Mesendoderm (in vitro differentiated cells): ENCODE results near the gene PBX4.

ENCODE experiments used
- DNase-seq: peaks from one replicate; pipeline ENCODE4 v3.0.0; 2013
- H2AK5ac ChIP-seq: 2 replicates; pipeline ENCODE4 v1.6.1; 2013; ENCODE audit warnings: low read length, inconsistent platforms
- H2BK120ac ChIP-seq: 2 replicates; pipeline ENCODE4 v1.6.1; 2013; ENCODE audit warnings: low read depth, mild to moderate bottlenecking, low read length, moderate library complexity, mixed read lengths
- H2BK15ac ChIP-seq: replicated peaks from 2 replicates; pipeline ENCODE4 v1.6.1; 2013; ENCODE audit warnings: low read depth, mild to moderate bottlenecking, moderate library complexity
- H2BK5ac ChIP-seq: 2 replicates; pipeline ENCODE4 v1.6.1; 2013; ENCODE audit warnings: low read length, inconsistent platforms
- H3K18ac ChIP-seq: 2 replicates; pipeline ENCODE4 v1.6.1; 2013; ENCODE audit warnings: mild to moderate bottlenecking, low read length, mixed read lengths
- H3K23ac ChIP-seq: one replicate; pipeline ENCODE4 v1.6.1; 2013; ENCODE audit warnings: low read length
- H3K27ac ChIP-seq: 2 replicates; pipeline ENCODE4 v1.5.1; 2013; ENCODE audit warnings: low read depth, mild to moderate bottlenecking, inconsistent platforms, low read length, moderate library complexity
- H3K27me3 ChIP-seq: 2 replicates; pipeline ENCODE4 v1.6.1; 2013; ENCODE audit warnings: low read length, control low read depth, mild to moderate bottlenecking, inconsistent platforms; ENCODE audit not compliant: insufficient read depth, poor library complexity
- H3K36me3 ChIP-seq: 2 replicates; pipeline ENCODE4 v1.6.1; 2013; ENCODE audit warnings: low read length, inconsistent platforms; ENCODE audit not compliant: control insufficient read depth, insufficient read depth
- H3K4ac ChIP-seq: one replicate; pipeline ENCODE4 v1.6.1; 2013; ENCODE audit warnings: low read depth, mild to moderate bottlenecking, low read length, moderate library complexity
- H3K4me1 ChIP-seq: 2 replicates; pipeline ENCODE4 v1.6.1; 2013; ENCODE audit warnings: low read depth, low read length, inconsistent platforms; ENCODE audit not compliant: control insufficient read depth
- H3K4me2 ChIP-seq: 2 replicates; pipeline ENCODE4 v1.6.1; 2013; ENCODE audit warnings: low read length
- H3K4me3 ChIP-seq: 2 replicates; pipeline ENCODE4 v1.5.1; 2013; ENCODE audit warnings: mild to moderate bottlenecking, low read length
- H3K56ac ChIP-seq: one replicate; pipeline ENCODE4 v1.6.1; 2013; ENCODE audit warnings: low read length
- H3K79me1 ChIP-seq: 2 replicates; pipeline ENCODE4 v1.6.1; 2013; ENCODE audit warnings: low read length, inconsistent platforms
- H3K79me2 ChIP-seq: 2 replicates; pipeline ENCODE4 v1.6.1; 2013; ENCODE audit warnings: mild to moderate bottlenecking, low read length; ENCODE audit not compliant: control insufficient read depth, insufficient read depth
- H3K9ac ChIP-seq: 2 replicates; pipeline ENCODE4 v1.6.1; 2013; ENCODE audit warnings: low read length, inconsistent platforms
- H4K5ac ChIP-seq: one replicate; pipeline ENCODE4 v1.6.1; 2013; ENCODE audit warnings: low read length
- H4K8ac ChIP-seq: one replicate; pipeline ENCODE4 v1.6.1; 2013; ENCODE audit warnings: low read depth, mild to moderate bottlenecking, control low read depth, low read length, moderate library complexity
- WGBS: extraction: QIAGEN DNeasy Blood & Tissue Kit; methylation state at CpG from one replicate; pipeline ENCODE4 v1.1.7; 2013; ENCODE audit warnings: low lambda C conversion rate, missing lambda C conversion rate; ENCODE audit not compliant: insufficient coverage; ENCODE audit errors: extremely low coverage; 5-methylcytosine and 5-hydroxymethylcytosine counted together

PBX4 gene

DNA sequence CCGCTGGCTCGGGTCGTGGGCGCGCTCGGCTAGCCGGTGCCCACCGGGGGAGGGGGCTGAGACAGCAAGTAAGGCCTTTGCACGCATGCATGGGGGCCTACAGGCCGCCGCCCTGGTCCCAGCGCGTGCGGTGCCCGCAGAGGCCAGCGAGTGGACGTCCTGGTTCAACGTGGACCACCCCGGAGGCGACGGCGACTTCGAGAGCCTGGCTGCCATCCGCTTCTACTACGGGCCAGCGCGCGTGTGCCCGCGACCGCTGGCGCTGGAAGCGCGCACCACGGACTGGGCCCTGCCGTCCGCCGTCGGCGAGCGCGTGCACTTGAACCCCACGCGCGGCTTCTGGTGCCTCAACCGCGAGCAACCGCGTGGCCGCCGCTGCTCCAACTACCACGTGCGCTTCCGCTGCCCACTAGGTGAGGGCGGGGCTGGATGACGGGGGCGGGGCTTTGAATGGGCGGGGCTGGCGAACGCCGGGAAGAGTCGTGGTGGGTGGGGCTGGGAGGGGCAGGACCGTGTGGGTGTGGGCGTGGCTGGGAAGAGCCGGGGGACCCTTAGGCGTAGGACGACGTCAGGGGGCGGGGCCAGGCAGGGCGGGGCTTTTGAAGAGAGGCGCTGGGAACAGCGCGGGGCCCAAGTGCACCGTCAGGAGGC is 78.3 kb downstream of the PBX4 start:
- Histone ChIP-seq H2AK5ac (no peak overlapping the region), H3K79me2 (no peaks in the 10 kb centered on the region), H4K8ac (no peak overlapping the region), H3K79me1 (no peaks in the 10 kb centered on the region), H3K18ac (no peak overlapping the region), H3K56ac (no peak overlapping the region), H2BK120ac (no peak overlapping the region), H3K4ac (no peak overlapping the region), H3K4me1 (peaks cover 2% of the 10 kb centered on the region), H3K4me3 (no peak overlapping the region), H3K27ac (no peak overlapping the region), H3K9ac (no peak overlapping the region), H4K5ac (no peak overlapping the region), H3K27me3 (peaks cover 2% of the 10 kb centered on the region), H2BK15ac (no peak overlapping the region), H3K23ac (no peak overlapping the region), H2BK5ac (no peak overlapping the region), H3K4me2 (no peak overlapping the region), H3K36me3 (no peaks in the 10 kb centered on the region)
- DNase-seq = peak; percentile 83
- no CpG with 5 or more reads among the region's 74 CpGs for WGBS

DNA sequence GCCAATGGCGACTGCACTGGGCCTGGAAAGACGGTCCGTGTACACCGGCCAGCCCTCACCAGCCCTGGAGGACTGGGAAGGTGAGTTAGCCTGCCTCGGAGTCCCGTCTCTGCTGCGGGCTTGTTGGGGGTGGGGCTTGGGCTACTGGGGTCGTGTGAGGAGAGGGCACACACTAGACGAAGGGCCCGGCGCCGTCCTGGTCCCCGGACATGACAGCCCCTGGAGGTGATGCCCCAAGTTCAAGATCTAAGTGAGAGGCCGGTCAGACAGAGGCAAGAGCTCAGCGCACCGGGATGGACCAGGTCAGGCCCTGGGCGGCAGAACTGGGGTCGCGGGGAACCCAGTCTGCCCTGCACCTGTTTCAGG is 78.8 kb downstream of the PBX4 start:
- Histone ChIP-seq H4K5ac (no peak overlapping the region), H3K56ac (no peak overlapping the region), H2BK5ac (no peak overlapping the region), H2AK5ac (no peak overlapping the region), H3K36me3 (no peaks in the 10 kb centered on the region), H3K4me3 (no peak overlapping the region), H3K79me2 (no peaks in the 10 kb centered on the region), H3K9ac (no peak overlapping the region), H3K23ac (no peak overlapping the region), H3K4me2 (no peak overlapping the region), H3K4me1 (peaks cover 2% of the 10 kb centered on the region), H3K27ac (no peak overlapping the region), H2BK120ac (no peak overlapping the region), H2BK15ac (no peak overlapping the region), H3K27me3 (peaks cover 2% of the 10 kb centered on the region), H4K8ac (no peak overlapping the region), H3K79me1 (no peaks in the 10 kb centered on the region), H3K18ac (no peak overlapping the region), H3K4ac (no peak overlapping the region)
- WGBS = no CpG with 5 or more reads among the region's 19 CpGs
- DNase-seq = no peak

DNA sequence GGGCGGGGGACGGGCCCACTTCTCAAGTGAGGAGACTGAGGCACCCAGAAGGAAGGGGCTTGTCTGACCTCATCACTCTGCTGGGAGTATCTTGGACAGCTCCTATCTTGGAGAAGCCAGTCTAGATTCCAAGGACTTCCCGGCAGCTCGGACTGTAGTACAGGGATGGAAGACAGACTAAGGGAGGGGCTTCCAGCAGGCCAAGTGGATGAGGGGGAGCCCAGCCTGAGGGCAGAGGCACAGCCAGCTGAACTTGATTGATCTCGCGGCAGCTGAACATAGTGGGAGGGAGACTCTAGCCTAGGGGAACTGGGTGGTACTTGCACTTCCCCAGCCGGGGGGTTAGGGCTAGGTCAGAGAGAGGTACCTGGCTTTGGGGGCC is 79.7 kb downstream of the PBX4 start:
- no peak overlapping the region for H4K8ac ChIP-seq
- DNase-seq = peak; percentile 36
- no CpG with 5 or more reads among the region's 7 CpGs for whole genome bisulfite sequencing
- H2AK5ac ChIP-seq = no peak overlapping the region
- no peak overlapping the region for H3K4me2 ChIP-seq
- no peak overlapping the region for H3K23ac ChIP-seq
- no peaks in the 10 kb centered on the region for H3K36me3 ChIP-seq
- H3K56ac ChIP-seq = no peak overlapping the region
- no peak overlapping the region for H3K4ac ChIP-seq
- H3K27ac ChIP-seq = no peak overlapping the region
- peaks cover 2% of the 10 kb centered on the region for H3K4me1 ChIP-seq
- no peak overlapping the region for H4K5ac ChIP-seq
- H3K9ac ChIP-seq = no peak overlapping the region
- peaks cover 2% of the 10 kb centered on the region for H3K27me3 ChIP-seq
- H3K18ac ChIP-seq = no peak overlapping the region
- H2BK5ac ChIP-seq = no peak overlapping the region
- H3K79me2 ChIP-seq = no peaks in the 10 kb centered on the region
- no peaks in the 10 kb centered on the region for H3K79me1 ChIP-seq
- no peak overlapping the region for H2BK15ac ChIP-seq
- H2BK120ac ChIP-seq = no peak overlapping the region
- no peak overlapping the region for H3K4me3 ChIP-seq

DNA sequence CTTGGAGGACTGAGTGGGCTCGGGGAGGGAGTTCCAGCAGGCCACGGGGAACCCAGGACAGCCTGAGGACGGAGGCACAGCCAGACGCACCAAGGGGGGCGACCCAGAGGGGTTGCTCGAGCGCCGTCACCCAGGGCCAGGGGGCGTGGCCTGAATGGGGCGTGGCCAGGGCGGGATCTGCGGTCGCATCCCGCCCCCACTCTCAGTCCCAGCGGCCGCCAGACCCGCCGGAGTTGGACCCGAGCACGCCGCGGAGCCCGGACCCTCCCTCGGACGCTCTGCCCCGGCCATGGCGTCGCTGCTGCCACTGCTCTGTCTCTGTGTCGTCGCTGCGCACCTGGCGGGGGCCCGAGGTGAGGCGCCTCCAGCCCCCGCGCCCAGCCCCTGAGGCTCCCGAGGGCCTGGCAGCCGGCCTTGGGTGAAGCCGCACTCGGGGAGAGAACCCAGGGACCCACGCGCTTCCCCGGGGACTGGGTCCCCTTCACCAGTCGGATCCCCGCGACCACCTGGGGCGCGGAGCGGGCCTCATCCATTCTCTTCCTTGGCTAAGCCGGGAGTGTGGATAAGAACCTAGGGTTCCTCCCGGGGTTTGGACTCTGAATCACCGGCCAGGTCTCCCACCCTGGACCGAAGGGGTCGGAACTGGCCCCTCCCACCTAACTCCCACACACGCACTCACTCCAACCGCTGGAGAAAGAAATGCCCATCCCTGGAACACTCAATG is 80.3 kb downstream of the PBX4 start, which contains the start of gene CILP2:
Gene CILP2, plus strand, starts transcription at position 205 of the 724 bp plus-strand sequence. Its CDS starts 85 bp downstream, at position 290.
- H3K4me3 ChIP-seq = no peak within 1 kb of the TSS
- H3K4me1 ChIP-seq = peaks cover 2% of the 10 kb centered on the region

DNA sequence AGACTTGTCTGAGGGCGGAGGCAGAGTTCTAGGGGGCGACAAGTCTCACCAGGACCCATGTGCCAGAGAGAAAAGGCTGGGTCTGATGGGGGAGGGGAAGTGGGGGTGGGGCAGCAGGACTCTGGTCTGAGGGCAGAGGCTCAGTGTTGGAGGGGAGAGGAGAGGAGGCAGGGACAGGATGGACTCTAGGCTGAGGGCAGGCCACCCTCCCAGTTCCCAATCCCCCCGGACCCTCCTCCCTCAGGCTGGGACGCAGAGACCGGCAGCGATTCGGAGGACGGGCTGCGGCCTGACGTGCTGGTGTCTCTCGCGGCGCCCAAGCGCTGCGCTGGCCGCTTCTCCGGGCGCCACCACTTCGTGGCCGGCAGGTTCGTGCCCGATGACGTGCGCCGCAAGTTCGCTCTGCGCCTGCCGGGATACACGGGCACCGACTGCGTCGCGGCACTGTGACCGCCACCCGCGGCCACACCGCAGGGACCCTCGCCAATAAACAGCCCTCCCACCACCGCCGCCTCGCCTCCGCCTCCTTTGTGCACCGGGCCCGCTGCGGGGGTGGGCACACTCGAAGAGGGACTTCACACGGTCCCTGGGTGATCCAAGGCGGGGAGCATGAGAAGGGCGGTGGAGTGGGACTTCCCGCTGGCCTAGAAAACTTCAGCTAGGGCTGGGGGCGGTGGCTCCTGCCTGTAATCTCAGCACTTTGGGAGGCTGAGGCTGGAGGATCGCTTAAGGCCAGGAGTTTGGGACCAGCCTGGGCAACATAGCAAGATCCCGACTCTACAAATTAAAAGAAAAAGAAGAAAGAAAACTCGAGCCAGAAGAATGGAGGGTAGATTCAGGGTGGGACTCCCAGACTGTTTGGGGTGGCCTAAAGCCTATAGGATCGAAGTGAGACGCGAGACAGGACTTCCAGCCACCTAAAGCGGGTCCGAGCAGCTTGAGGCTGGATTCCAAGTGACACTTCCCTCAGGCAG is 81.1 kb downstream of the PBX4 start:
- Histone ChIP-seq H3K56ac (no peak overlapping the region), H3K4me1 (peaks cover 2% of the 10 kb centered on the region), H3K36me3 (no peaks in the 10 kb centered on the region), H2AK5ac (no peak overlapping the region), H3K79me2 (no peaks in the 10 kb centered on the region), H2BK120ac (no peak overlapping the region), H3K18ac (no peak overlapping the region), H3K23ac (no peak overlapping the region), H3K27me3 (peaks cover 2% of the 10 kb centered on the region), H3K27ac (no peak overlapping the region), H3K4ac (no peak overlapping the region), H3K4me2 (no peak overlapping the region), H4K8ac (no peak overlapping the region), H3K9ac (no peak overlapping the region), H2BK15ac (no peak overlapping the region), H3K4me3 (no peak overlapping the region), H4K5ac (no peak overlapping the region), H2BK5ac (no peak overlapping the region), H3K79me1 (no peaks in the 10 kb centered on the region)
- DNase-seq = no peak
- no CpG with 5 or more reads among the region's 59 CpGs for WGBS

More for the DNA sequence above, 80.3 kb downstream of the PBX4 start, which contains the start of gene CILP2:
- peaks cover 2% of the 10 kb centered on the region for H3K27me3 ChIP-seq
- H3K9ac ChIP-seq = peak within 1 kb of the TSS; percentile 52
- H4K8ac ChIP-seq = no peak within 1 kb of the TSS
- H4K5ac ChIP-seq = no peak within 1 kb of the TSS
- no peak within 1 kb of the TSS for H3K27ac ChIP-seq
- peak; percentile 69 for DNase-seq
- H2AK5ac ChIP-seq = no peak within 1 kb of the TSS
- no peak within 1 kb of the TSS for H3K18ac ChIP-seq
- no peak within 1 kb of the TSS for H3K23ac ChIP-seq
- H3K36me3 ChIP-seq = no peaks in the 10 kb centered on the region
- H2BK120ac ChIP-seq = no peak within 1 kb of the TSS
- no CpG with 5 or more reads among the region's 56 CpGs for WGBS
- no peaks in the 10 kb centered on the region for H3K79me1 ChIP-seq
- peak within 1 kb of the TSS; percentile 71 for H3K56ac ChIP-seq
- peak within 1 kb of the TSS; percentile 57 for H3K4me2 ChIP-seq
- no peak within 1 kb of the TSS for H3K4ac ChIP-seq
- no peak within 1 kb of the TSS for H2BK15ac ChIP-seq
- no peak within 1 kb of the TSS for H2BK5ac ChIP-seq
- no peaks in the 10 kb centered on the region for H3K79me2 ChIP-seq
